Stimulated activated CD4-positive, alpha-beta T cell treated with anti-CD3 and anti-CD28 coated beads, Interleukin-12 subunit alpha, Interleukin-12 subunit beta, amount 100 ng/mL, for 48 hours (primary cell): ENCODE results near the gene VRK1.
"Not testable (repeated sequence)": the region's sequence is repeated elsewhere in the genome, so short reads cannot be mapped to it uniquely, and the experiment has no call there.

Experiments
- DNase-seq, 3 donors: peaks; one replicate each; pipeline ENCODE4 v3.0.0-alpha.2; 2020; ENCODE audit warnings: low read depth in 2 of 3, low spot score in 1 of 3

VRK1 gene

DNA sequence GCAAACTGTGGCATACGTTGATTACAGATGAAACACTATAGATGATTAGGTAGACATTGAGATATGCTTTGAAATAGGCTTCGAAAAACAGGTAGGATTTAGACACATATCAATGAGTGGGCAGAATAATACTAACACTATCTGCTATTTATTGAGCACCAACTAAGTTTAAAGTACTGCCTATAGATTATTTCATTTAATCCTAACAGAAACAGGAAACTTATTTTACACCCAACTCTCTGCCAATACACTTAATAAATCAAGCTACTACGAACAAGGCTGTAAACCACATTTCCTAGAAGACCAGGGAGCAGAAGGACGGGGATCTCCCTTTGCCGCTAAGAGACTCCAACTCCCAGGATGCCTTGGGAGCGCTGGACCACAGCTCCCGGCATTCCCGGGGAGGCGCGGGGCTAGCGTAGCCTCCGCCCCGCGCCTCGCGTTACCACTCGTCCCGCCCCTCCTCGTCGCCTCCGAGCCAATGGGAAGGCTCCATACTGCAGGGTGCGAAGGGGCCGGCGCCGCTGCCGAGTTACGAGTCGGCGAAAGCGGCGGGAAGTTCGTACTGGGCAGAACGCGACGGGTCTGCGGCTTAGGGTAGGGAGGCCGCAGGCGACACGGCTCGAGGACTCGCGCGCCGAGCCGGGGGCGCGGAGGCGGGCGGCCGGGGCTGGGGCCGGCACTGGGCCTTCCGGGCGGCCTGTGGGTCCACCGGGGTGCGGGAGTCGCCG lies at the start of gene VRK1:
Gene VRK1 (plus strand): TSS at position 532 of the 731 bp plus-strand sequence. CDS start 36,090 bp downstream, outside the sequence.
- DNase-seq: peak; percentile 90 to 93 (median 92)

DNA sequence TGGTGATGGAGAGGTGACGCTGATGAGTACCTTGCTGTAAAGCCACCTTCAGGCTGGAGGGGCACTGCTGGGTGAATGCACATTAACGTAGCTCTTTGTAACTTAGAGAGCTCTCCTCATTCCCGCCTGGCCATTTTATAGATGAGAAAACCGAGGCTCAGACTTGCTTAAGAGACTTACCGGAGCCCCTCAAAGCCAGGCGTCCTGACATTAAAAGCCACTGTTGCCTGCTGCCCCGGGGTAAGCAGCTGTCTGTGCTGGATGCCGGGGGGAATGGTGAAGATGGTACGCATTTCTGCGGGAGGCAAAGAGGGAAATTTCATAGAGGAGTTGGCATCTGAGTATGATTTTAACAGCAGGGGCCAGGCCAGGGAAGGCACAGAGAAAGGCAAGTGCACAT lies 49.6 kb upstream of the VRK1 start:
- DNase-seq: no peak

DNA sequence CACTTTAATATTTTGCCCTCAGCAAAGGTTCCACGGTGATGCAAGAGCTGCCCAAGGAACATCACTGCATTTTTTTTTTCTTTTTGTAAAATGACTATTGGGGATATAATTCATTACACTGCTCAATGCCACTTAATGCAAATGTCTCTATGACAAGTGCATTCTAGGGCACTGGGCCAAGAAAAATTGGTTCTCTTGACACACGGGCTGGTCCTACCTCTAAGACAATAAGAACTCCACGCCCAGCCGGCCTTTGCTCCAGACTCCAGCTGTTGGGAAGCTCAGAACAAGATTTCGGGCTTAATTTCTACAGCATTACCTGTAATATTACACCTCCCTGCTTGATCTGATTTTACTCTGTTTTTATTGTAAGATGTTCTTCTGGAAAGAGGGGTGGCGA lies 48.8 kb upstream of the VRK1 start:
- no peak for DNase-seq

DNA sequence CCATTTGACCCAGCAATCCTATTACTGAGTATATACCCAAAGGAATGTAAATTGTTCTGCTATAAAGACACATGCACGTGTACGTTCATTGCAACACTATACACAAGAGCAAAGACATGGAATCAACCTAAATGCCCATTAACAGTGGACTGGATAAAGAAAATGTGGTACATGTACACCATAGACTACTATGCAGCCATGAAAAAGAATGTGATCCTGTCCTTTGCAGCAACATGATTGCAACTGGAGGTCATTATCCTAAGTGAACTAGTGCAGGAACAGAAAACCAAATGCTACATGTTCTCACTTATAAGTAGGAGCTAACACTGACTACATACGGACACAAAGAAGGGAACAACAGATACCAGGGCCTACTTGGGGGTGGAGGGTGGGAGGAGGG lies 45.7 kb upstream of the VRK1 start:
- no peak for DNase-seq

DNA sequence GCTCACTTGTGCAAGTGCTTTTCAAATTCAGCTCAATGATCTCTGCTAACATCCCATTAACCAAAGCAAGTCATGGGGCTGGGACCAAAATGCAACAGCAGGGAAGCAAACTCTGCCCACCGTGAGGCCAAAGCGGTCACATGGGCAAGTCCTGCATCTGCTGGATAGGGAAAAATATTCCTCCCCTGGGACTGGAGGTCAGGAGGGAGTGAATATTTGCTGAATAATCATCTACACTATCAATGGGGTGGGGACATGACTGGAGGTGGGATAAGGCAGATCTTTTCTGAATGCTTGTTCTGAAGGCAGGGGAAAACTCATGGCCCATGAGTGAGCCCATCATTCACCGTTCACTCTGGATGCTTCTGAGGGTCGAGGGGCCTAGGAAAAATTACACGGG lies 45.1 kb upstream of the VRK1 start:
- DNase-seq: no peak

GRCh38 chr14:96752594-96752993 lies 44.6 kb upstream of the VRK1 start:
- DNase-seq: no peak

GRCh38 chr14:96754162-96754844 lies 42.9 kb upstream of the VRK1 start:
- no peak for DNase-seq

GRCh38 chr14:96754845-96755184 lies 42.4 kb upstream of the VRK1 start:
- no peak for DNase-seq

DNA sequence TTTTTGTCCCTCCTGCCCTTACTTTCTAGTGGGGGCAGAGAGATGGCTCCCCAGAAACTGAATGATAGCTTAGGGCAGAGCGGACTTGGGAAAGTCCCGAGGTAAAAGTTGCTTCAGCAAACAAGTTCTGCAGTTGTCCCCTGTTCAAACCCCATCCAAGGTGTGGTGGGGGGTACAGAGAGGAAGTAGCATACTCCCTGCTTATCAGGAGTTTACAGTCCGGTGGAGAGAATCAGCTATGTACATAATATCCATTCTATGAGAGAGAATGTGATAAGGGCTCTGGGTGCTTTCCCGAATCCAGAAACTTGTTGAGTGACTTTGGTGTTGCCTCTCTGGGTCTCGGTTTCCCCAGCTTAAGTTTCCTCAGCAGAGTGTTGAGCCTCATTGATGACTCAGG lies 40.4 kb upstream of the VRK1 start:
- no peak for DNase-seq

- no peak for DNase-seq
Measured at GRCh38 chr14:96757456-96757855, 39.7 kb upstream of the VRK1 start.

GRCh38 chr14:96761066-96761465 lies 36.1 kb upstream of the VRK1 start:
- DNase-seq: no peak

- DNase-seq: peak in 1 of 3 donors; percentile 43
Measured at GRCh38 chr14:96762650-96763049, 34.5 kb upstream of the VRK1 start.

GRCh38 chr14:96764012-96764411 lies 33.2 kb upstream of the VRK1 start:
- DNase-seq: no peak

GRCh38 chr14:96765205-96765604 lies 32.0 kb upstream of the VRK1 start:
- DNase-seq: not testable (repeated sequence)

DNA sequence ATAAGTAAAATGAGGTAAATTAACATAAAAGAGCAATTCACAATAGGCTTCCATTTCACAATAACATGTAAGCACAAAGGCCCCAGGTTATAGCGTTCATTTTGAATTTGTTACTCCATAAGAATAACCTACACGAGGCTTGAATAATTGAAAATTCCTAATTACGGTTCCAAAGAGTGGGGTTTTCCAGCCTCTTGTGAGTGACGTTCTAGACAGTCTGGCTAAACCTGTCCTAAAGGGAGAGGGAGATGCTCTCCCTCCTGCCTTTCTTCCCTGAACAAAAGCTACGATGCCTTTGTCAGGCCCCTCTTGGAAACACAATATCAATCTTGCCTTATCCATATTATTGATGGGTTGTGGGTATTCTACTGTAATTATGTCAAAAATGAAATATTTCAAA lies 24.3 kb upstream of the VRK1 start:
- DNase-seq: no peak

GRCh38 chr14:96776791-96777190 lies 20.4 kb upstream of the VRK1 start:
- no peak for DNase-seq

- DNase-seq: no peak
Measured at GRCh38 chr14:96780500-96780899, 16.7 kb upstream of the VRK1 start.

DNA sequence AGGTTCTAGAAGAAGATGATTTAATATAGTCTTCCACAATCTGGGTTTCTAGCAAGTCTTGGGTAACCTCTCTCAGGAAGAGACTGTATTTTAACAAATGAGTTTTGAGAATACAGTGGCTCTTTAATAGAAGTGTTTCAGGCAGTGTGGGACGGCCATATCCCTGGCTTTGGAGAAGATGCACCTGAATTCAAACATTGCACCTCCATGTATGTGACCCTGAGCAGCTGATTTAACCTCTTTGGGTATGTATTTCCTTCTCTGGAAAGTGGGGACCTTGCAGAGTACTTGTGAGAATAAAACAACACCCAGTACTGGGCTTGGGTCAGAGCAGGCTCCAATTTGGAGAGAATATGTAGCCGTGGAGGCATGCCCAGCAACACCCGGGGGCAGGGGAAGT lies 15.8 kb upstream of the VRK1 start:
- DNase-seq: no peak

DNA sequence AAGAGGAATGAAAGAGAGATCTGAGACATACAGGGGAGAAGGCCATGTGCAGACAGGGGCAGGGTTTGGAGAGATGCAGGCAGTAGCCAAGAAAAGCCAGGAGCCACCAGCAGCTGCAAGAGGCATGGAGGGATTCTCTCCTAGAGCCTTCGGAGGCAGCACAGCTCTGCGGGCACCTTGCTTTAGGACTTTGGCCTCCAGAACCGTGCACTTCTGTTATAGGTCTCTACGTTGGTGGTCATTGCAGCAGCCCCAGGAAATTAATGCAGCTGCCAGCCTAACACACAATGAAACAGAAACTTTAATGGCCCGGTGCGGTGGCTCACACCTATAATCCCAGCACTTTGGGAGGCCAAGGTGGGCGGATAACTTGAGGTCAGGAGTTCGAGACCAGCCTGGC lies 14.7 kb upstream of the VRK1 start:
- no peak for DNase-seq

DNA sequence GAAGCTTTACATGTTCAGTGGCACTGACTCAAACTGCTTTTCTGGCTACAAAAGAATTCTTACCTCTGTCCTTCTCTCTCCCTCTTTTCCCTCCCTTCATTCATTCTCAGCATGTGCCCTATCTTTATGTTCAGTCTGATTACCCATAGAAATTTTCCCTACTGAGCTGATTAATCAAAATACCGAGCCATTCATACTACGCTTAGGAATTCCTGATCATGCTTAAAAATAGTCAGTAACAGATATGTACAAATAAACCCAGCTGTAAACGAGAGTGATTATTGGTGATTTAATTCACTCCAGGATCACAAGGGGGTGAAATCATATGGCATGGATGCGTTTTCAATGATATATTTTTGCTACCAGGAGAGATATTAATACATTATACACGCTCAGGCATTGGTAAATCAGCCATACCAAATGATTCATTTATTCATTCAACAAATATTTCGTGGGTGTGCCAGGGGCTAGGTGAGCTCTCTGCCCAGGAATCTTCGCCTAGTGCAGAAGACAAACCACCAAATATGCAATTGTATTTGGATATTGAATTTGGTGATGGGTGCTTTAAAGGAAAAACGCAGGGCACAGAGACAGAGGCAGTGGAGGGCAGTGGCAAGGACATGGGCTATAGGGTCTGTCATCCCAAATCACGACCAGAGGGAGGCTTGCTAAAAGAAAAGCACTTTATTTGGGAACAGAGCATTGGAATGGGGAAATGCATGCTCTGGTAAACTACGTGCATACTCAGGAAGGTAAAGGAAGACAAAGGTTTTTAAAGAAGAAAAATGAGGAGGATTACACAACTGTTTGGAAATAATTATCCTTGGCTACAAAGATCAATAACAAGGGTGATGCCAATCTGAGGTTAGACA lies 13.9 kb upstream of the VRK1 start:
- DNase-seq: no peak

DNA sequence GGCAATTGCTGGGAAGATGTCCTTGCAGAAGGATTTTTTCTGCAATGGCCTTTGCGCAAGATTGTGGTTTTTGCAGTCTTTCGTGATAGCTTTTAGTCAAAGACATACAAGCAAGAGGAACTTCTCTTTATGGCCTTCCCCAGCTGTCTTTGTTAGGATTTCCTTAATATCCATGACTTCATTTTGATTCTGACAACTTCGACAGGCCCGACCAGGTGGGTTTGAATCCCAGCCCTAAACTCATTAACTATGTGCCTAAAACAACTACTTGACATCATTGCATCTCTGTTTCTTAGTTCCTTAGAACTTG lies 13.3 kb upstream of the VRK1 start:
- DNase-seq: no peak

GRCh38 chr14:96790186-96790585 lies 7.0 kb upstream of the VRK1 start:
- DNase-seq: no peak
